Hematopoietic multipotent progenitor cell treated with erythropoietin and hydrocortisone succinate and interleukin-3 and kit ligand, for 8 days (in vitro differentiated cells): ENCODE data around the gene DMBX1.

Experiments
- DNase-seq: peaks from one replicate; pipeline ENCODE4 v3.0.0-alpha.2; 2015

DMBX1 gene

GRCh38 chr1:46484783-46485490 is 4.7 kb upstream of the DMBX1 start:
- DNase-seq = no peak

GRCh38 chr1:46485564-46486431 is 3.8 kb upstream of the DMBX1 start:
- DNase-seq = no peak

DNA sequence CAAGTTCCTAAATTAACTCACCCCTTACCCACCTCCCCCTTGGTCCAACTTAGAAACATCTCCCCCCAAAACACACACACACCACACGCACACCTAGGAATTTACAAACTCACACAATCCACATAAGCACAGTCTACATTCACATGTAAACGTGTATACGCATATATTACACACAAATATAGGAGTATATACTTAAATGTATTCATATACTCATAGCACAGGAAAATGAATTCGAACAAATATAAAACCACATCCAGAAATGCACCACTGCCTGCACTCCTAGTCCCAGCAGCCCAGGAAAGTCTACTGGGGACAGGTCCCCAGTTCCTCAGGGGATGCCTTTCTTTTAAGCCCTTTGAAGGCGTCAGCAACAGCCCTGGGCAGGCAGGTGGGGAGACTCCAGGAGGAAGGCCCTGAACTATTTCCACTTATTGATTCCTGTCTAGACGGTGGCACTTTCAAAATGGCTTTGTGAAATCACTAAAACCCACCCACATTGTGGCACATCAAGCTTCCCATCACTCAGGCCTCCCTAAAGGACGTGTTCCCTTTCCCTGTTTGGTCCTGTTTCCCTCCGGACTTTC is 3.1 kb upstream of the DMBX1 start:
- DNase-seq = no peak

DNA sequence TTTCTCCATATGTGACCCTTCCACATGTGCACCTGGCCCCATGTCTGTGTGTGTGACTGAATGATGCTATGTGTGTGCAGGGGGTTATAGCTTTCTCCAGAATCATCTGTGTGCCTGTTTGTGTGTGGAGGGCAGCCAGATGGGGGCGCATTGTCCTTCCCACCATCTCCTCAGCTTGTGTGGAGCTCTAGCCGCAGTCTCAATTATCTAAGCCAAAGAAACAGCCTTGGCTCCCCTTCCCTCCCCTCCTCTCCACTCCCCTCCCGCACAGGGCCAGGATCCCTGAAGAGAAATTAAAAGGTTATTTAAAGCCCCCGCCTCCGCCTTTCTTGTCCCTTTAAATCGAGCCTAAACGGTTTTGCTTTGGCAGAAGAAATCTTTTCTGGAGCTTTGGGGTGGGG is 1.8 kb upstream of the DMBX1 start:
- peak; percentile 66 for DNase-seq

- DNase-seq = no peak
Observed at GRCh38 chr1:46488343-46489168, 1.1 kb upstream of the DMBX1 start.

- DNase-seq = no peak
Observed at GRCh38 chr1:46489169-46489637, 433 bp upstream of the DMBX1 start.

DNA sequence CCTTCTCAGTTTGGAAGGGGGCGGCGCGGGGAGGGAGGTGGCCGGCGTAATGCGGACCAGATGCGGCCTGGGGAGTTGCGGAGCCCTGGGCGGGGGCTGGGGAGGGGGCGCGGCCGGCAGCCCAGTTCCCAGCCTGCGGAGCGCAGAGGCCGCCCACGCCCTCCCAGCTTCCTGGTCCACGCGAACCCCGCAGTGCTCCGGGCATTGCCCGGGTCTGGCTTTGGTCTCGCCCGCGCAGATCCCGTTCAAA is 695 bp downstream of the DMBX1 start:
- DNase-seq = no peak

- peak; percentile 11 for DNase-seq
Observed at GRCh38 chr1:46490656-46491442, 1.2 kb downstream of the DMBX1 start.

GRCh38 chr1:46491443-46492268 is 2.0 kb downstream of the DMBX1 start:
- no peak for DNase-seq

GRCh38 chr1:46492269-46492853 is 2.7 kb downstream of the DMBX1 start:
- DNase-seq = no peak

GRCh38 chr1:46492871-46493270 is 3.2 kb downstream of the DMBX1 start:
- no peak for DNase-seq

DNA sequence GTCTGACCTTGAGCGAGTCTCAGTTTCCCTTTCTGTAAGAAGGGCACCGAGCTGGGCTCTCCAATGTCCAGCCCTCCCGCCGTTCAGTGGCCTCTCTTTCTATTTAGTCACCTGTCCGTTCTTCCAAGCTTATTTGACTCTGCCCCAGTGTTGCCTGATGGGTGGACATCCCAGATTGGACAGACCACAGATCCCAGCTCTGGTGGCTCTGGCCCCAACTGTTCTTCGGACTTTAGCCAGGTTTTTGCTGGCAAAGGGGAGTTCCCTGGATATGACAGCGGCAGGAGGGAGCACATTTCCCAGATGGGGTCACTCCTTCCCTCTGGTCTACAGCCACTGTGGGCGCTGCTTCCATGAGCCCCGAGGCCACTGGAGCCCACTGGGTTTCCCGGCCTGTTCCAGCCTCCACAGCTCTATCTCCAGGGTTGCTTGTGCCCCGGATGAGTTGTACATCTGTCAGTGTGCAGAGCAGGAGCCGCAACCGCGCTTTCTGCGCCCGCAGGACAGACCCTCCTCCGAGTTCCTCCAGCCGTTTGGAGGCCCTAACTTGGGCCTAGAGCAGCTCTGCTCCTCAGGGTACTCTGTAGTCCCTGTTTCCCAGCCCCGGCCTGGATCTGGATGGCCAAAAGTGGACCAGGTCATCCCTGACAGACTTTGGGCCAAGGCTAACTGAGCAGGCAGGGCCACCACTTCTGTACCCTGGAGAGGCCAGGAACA is 3.8 kb downstream of the DMBX1 start:
- DNase-seq = no peak

GRCh38 chr1:46494910-46495309 is 5.3 kb downstream of the DMBX1 start:
- DNase-seq = no peak

DNA sequence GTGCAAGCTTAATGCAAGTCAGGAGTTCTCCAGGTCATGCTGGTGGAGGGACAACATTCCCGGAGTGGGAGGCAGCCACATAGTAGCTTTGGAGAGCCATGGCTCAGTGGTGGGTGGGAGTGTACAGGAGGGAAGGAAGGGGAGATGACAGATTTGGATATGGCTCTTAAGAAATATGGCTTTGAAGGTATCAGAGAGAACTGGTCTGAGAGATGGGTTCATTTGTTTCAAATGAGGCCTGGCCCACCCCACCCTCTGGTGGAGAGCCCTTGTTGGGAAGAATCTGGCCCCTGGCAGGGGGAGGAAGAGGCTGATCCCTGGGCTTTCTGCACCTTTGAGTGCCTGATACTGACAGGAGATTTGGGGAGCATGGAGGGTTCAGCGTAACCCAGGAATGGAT is 6.1 kb downstream of the DMBX1 start:
- DNase-seq = no peak

DNA sequence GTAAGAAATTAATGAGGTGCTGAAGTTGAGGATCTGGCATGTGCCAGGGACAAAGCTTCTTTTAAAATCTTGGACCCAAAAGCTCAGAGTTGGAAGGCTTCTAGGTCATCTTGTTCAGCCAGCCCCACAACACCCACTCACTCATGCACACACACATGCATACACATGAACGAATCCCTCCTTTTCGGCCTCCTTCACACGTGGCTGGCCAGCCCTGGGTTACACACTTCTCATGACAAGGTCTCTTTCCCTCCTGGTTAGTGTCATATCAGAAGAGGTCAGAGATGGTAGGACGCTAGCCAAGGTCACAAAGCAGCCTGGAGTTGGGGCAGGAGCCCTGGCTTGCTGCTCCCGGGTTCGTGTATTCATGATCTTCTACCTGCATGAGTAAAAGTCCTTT is 6.9 kb downstream of the DMBX1 start:
- DNase-seq = no peak

GRCh38 chr1:46497020-46497419 is 7.4 kb downstream of the DMBX1 start:
- no peak for DNase-seq

- no peak for DNase-seq
Observed at GRCh38 chr1:46497665-46498064, 8.0 kb downstream of the DMBX1 start.

GRCh38 chr1:46501528-46501927 is 11.9 kb downstream of the DMBX1 start:
- DNase-seq = no peak

DNA sequence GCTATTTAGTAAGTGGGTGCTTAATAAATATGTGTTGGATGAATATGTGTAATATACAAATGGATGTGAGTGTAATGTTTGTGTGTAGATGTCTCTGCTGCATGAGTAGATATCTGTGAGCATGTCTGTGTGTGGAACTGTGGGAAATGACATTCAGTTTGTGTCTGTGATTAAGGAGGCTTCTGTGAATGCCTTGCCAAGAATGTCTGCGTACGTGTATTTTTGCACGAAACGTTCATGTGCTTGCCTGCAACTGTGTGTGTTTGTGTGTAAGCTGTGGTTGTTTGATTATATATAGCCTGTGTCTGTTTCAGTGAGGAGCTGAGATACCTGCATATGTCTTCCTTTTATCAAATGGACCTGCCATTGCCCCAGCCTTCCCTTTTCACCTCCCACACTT is 13.8 kb downstream of the DMBX1 start:
- no peak for DNase-seq

DNA sequence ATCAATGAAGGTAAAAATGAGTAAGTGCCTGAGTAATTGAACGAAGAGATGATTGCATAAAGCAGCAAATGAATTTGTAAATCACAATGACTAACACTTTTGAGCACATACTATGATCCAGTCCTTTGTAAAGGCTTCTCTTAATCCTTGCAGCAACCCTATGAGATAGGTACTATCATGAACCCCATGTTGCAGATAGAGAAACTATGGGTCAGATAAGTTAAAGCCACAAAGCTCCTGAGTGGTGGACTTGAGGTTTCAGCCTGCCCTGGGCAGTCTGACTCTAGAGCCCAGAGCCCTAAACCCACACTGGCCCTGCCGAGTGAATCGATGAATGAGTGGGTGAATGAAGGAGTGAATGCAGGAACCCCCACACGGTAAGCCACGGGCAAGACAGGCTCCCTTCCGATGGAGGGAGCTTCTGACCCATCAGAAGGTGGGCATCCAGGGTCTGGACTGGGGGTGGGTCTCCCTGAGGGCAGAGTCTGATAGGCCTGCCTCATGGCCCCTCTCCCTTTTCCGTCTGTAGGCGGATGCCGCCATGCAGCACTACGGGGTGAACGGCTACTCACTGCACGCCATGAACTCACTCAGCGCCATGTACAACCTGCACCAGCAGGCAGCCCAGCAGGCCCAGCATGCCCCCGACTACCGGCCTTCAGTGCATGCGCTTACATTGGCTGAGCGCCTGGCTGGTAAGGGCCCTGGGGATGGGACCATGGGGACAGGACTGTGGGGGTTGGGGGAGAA is 17.0 kb downstream of the DMBX1 start:
- DNase-seq = peak; percentile 15
